NCI-H1105 treated with DMSO at 0.1 percent for 48 hours (cell line): ENCODE data around the gene MED13L.
A peak's percentile ranks its signal among the peaks of the same experiment; 100 is the strongest.

Experiments
- DNase-seq: peaks from one replicate; lab custom pipeline; 2025; lab: John Stamatoyannopoulos, UW

Gene MED13L

GRCh38 chr12:115973968-115974724 lies 303.3 kb downstream of the MED13L start:
- DNase-seq = no peak

GRCh38 chr12:115973066-115973465 lies 304.4 kb downstream of the MED13L start:
- DNase-seq = no peak

GRCh38 chr12:115972241-115972640 lies 305.3 kb downstream of the MED13L start:
- no peak for DNase-seq

- DNase-seq = no peak
These were observed 309.3 kb downstream of the MED13L start for GRCh38 chr12:115968211-115968610.

- no peak for DNase-seq
These were observed 311.1 kb downstream of the MED13L start for GRCh38 chr12:115966376-115966775.

- DNase-seq = no peak
These were observed 312.9 kb downstream of the MED13L start for GRCh38 chr12:115964626-115965025.

- DNase-seq = no peak
These were observed 313.3 kb downstream of the MED13L start for GRCh38 chr12:115964214-115964613.

- DNase-seq = no peak
These were observed 315.3 kb downstream of the MED13L start for GRCh38 chr12:115962216-115962615.

GRCh38 chr12:115960868-115961802 lies 316.4 kb downstream of the MED13L start:
- DNase-seq = no peak

- DNase-seq = no peak
These were observed 319.7 kb downstream of the MED13L start for GRCh38 chr12:115957686-115958290.

GRCh38 chr12:115956659-115957058 lies 320.8 kb downstream of the MED13L start:
- DNase-seq = peak; percentile 48

- no peak for DNase-seq
These were observed 321.3 kb downstream of the MED13L start for GRCh38 chr12:115956236-115956635.

GRCh38 chr12:115953450-115953849 lies 324.0 kb downstream of the MED13L start:
- DNase-seq = no peak

GRCh38 chr12:115953031-115953430 lies 324.5 kb downstream of the MED13L start:
- DNase-seq = no peak

- DNase-seq = no peak
These were observed 326.5 kb downstream of the MED13L start for GRCh38 chr12:115950959-115951358.

GRCh38 chr12:115949675-115950074 lies 327.8 kb downstream of the MED13L start:
- DNase-seq = no peak

GRCh38 chr12:115947696-115948062 lies 329.8 kb downstream of the MED13L start:
- DNase-seq = no peak

GRCh38 chr12:115946867-115947695 lies 330.4 kb downstream of the MED13L start:
- DNase-seq = no peak

- DNase-seq = no peak
These were observed 331.4 kb downstream of the MED13L start for GRCh38 chr12:115946092-115946491.

GRCh38 chr12:115945491-115945885 lies 332.0 kb downstream of the MED13L start:
- no peak for DNase-seq

GRCh38 chr12:115944837-115945490 lies 332.5 kb downstream of the MED13L start:
- DNase-seq = no peak
